ENCODE data around the gene UTP20.

Gene UTP20

DNA sequence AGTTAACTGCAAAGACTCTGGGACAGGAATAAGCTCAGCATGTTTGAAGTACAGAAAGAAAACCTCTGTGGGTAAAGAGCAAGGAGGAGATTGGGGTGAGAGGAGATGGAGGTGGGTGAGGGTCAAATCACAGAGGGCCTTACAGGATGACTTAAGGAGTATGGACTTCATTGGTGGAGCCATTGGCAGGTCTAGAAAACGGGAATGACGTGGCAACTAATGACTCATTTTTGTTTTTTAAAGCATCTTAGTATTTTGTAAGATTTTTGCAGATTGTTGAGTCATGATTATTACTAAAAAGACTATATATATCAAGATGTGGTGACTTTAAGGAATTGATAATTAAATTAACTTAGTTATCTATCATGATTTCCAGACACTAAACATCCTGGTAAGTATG is 18.5 kb downstream of the UTP20 start:
- no peak for DNase-seq
- Histone ChIP-seq H3K4me1 (ENCODE audit: insufficient read depth, low read length) (no peaks in the 10 kb centered on the region), H3K4me3 (ENCODE audit: low read depth in 1 of 2, low read length in 2 of 2) (no peak overlapping the region), H3K36me3 (ENCODE audit: insufficient read depth, low read length) (peaks cover 66% of the 10 kb centered on the region), H3K9ac (ENCODE audit: low read depth, low read length) (no peak overlapping the region), H3K27ac (ENCODE audit: low read length) (no peak overlapping the region), H3K79me2 (ENCODE audit: insufficient read depth, low read length) (no peaks in the 10 kb centered on the region), H3K9me3 (ENCODE audit: insufficient read depth, low read length, severe bottlenecking) (no peaks in the 10 kb centered on the region), H4K20me1 (ENCODE audit: insufficient read depth, low read length) (no peaks in the 10 kb centered on the region), H2AFZ (ENCODE audit: low read depth, low read length) (no peak overlapping the region), H3K4me2 (ENCODE audit: insufficient read depth, low read length) (no peak overlapping the region), H3K27me3 (ENCODE audit: insufficient read depth, low read length, poor library complexity) (no peaks in the 10 kb centered on the region)
- no peak for TF ChIP-seq EZH2 (IDR thresholded peaks at IDR 0.05; ENCODE audit: borderline replicate concordance, low read depth, low read length, severe bottlenecking)
- TF ChIP-seq, protein P1, sequence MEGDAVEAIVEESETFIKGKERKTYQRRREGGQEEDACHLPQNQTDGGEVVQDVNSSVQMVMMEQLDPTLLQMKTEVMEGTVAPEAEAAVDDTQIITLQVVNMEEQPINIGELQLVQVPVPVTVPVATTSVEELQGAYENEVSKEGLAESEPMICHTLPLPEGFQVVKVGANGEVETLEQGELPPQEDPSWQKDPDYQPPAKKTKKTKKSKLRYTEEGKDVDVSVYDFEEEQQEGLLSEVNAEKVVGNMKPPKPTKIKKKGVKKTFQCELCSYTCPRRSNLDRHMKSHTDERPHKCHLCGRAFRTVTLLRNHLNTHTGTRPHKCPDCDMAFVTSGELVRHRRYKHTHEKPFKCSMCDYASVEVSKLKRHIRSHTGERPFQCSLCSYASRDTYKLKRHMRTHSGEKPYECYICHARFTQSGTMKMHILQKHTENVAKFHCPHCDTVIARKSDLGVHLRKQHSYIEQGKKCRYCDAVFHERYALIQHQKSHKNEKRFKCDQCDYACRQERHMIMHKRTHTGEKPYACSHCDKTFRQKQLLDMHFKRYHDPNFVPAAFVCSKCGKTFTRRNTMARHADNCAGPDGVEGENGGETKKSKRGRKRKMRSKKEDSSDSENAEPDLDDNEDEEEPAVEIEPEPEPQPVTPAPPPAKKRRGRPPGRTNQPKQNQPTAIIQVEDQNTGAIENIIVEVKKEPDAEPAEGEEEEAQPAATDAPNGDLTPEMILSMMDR (IDR thresholded peaks at IDR 0.05; ENCODE audit: borderline replicate concordance, extremely low read depth, low read length, poor library complexity, severe bottlenecking): no peak
- no peak for ATAC-seq (ENCODE audit: insufficient read depth, low read depth)

- ATAC-seq (ENCODE audit: insufficient read depth, low read depth) (no peak), DNase-seq (no peak)
- Histone ChIP-seq H3K36me3 (ENCODE audit: insufficient read depth, low read length) (peaks cover 73% of the 10 kb centered on the region), H3K27ac (ENCODE audit: low read length) (no peak overlapping the region), H3K9me3 (ENCODE audit: insufficient read depth, low read length, severe bottlenecking) (no peaks in the 10 kb centered on the region), H3K27me3 (ENCODE audit: insufficient read depth, low read length, poor library complexity) (no peaks in the 10 kb centered on the region), H3K9ac (ENCODE audit: low read depth, low read length) (no peak overlapping the region), H2AFZ (ENCODE audit: low read depth, low read length) (no peak overlapping the region), H3K4me3 (ENCODE audit: low read depth in 1 of 2, low read length in 2 of 2) (no peak overlapping the region), H4K20me1 (ENCODE audit: insufficient read depth, low read length) (no peaks in the 10 kb centered on the region), H3K4me2 (ENCODE audit: insufficient read depth, low read length) (no peak overlapping the region), H3K79me2 (ENCODE audit: insufficient read depth, low read length) (no peaks in the 10 kb centered on the region), H3K4me1 (ENCODE audit: insufficient read depth, low read length) (no peaks in the 10 kb centered on the region)
- TF ChIP-seq EZH2 (IDR thresholded peaks at IDR 0.05; ENCODE audit: borderline replicate concordance, low read depth, low read length, severe bottlenecking): no peak
- TF ChIP-seq, protein P1 (IDR thresholded peaks at IDR 0.05; ENCODE audit: borderline replicate concordance, extremely low read depth, low read length, poor library complexity, severe bottlenecking): no peak
Observed at GRCh38 chr12:101299346-101299745, 19.4 kb downstream of the UTP20 start.

- Histone ChIP-seq H2AFZ (ENCODE audit: low read depth, low read length) (no peak overlapping the region), H3K27ac (ENCODE audit: low read length) (no peak overlapping the region), H3K9ac (ENCODE audit: low read depth, low read length) (no peak overlapping the region), H3K36me3 (ENCODE audit: insufficient read depth, low read length) (peaks cover 73% of the 10 kb centered on the region), H3K9me3 (ENCODE audit: insufficient read depth, low read length, severe bottlenecking) (no peaks in the 10 kb centered on the region), H3K4me1 (ENCODE audit: insufficient read depth, low read length) (no peaks in the 10 kb centered on the region), H4K20me1 (ENCODE audit: insufficient read depth, low read length) (no peaks in the 10 kb centered on the region), H3K4me2 (ENCODE audit: insufficient read depth, low read length) (no peak overlapping the region), H3K4me3 (ENCODE audit: low read depth in 1 of 2, low read length in 2 of 2) (no peak overlapping the region), H3K27me3 (ENCODE audit: insufficient read depth, low read length, poor library complexity) (no peaks in the 10 kb centered on the region), H3K79me2 (ENCODE audit: insufficient read depth, low read length) (no peaks in the 10 kb centered on the region)
- no peak for ATAC-seq (ENCODE audit: insufficient read depth, low read depth)
- no peak for DNase-seq
- TF ChIP-seq EZH2 (IDR thresholded peaks at IDR 0.05; ENCODE audit: borderline replicate concordance, low read depth, low read length, severe bottlenecking): no peak
- TF ChIP-seq, protein P1 (IDR thresholded peaks at IDR 0.05; ENCODE audit: borderline replicate concordance, extremely low read depth, low read length, poor library complexity, severe bottlenecking): no peak
Observed at GRCh38 chr12:101299931-101300330, 20.0 kb downstream of the UTP20 start.

DNA sequence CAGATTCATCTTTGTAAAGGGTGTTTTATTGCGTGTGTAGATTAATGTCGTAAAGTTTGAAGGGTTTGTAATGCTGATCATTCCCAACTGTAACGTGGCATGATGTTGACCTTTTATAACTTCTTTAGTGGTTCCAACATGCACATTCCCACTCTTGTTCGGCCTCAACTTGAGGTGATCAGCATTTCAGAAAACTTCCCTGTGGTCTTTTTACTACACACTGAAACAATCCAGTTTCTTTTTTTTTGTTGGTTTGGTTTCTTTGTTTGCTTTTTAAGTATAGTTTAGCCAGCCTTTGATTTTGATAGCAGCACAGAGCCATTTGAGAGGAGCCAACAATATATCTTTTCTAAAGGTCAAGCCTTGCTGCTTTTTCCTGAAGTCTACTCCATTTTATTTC is 22.8 kb downstream of the UTP20 start:
- Histone ChIP-seq H3K4me3 (ENCODE audit: low read depth in 1 of 2, low read length in 2 of 2) (no peak overlapping the region), H3K36me3 (ENCODE audit: insufficient read depth, low read length) (peaks cover 85% of the 10 kb centered on the region), H3K4me1 (ENCODE audit: insufficient read depth, low read length) (no peaks in the 10 kb centered on the region), H3K4me2 (ENCODE audit: insufficient read depth, low read length) (no peak overlapping the region), H3K27ac (ENCODE audit: low read length) (no peak overlapping the region), H4K20me1 (ENCODE audit: insufficient read depth, low read length) (no peaks in the 10 kb centered on the region), H3K79me2 (ENCODE audit: insufficient read depth, low read length) (no peaks in the 10 kb centered on the region), H3K9ac (ENCODE audit: low read depth, low read length) (no peak overlapping the region), H3K27me3 (ENCODE audit: insufficient read depth, low read length, poor library complexity) (no peaks in the 10 kb centered on the region), H3K9me3 (ENCODE audit: insufficient read depth, low read length, severe bottlenecking) (no peaks in the 10 kb centered on the region), H2AFZ (ENCODE audit: low read depth, low read length) (no peak overlapping the region)
- no peak for TF ChIP-seq EZH2 (IDR thresholded peaks at IDR 0.05; ENCODE audit: borderline replicate concordance, low read depth, low read length, severe bottlenecking)
- TF ChIP-seq, protein P1 (IDR thresholded peaks at IDR 0.05; ENCODE audit: borderline replicate concordance, extremely low read depth, low read length, poor library complexity, severe bottlenecking): no peak
- no peak for ATAC-seq (ENCODE audit: insufficient read depth, low read depth)
- DNase-seq: no peak
